H9 (cell line): ENCODE results near the gene DLX6. TPM values are rescaled to one million over a fixed set of nuclear protein-coding genes. Genes with fewer than 3 reads are reported as not detected.

Source experiments
- DNase-seq: peaks from one replicate; pipeline ENCODE4 v3.0.0-alpha.2; 2017
- H2AFZ ChIP-seq: one replicate; pipeline ENCODE4 v1.6.1; 2013; ENCODE audit warnings: mild to moderate bottlenecking, low read length, control low read depth, moderate library complexity
- H2AK5ac ChIP-seq: 2 replicates; pipeline ENCODE4 v1.6.1; 2013; ENCODE audit warnings: low read length, control low read depth, mixed read lengths; ENCODE audit not compliant: insufficient read length
- H2BK120ac ChIP-seq: one replicate; pipeline ENCODE4 v1.6.1; 2013; ENCODE audit warnings: low read depth, mild to moderate bottlenecking, low read length, control low read depth, inconsistent platforms; ENCODE audit not compliant: poor library complexity, severe bottlenecking
- H2BK12ac ChIP-seq: 2 replicates; pipeline ENCODE4 v1.6.1; 2013; ENCODE audit warnings: low read length, control low read depth, mixed read lengths, low read depth; ENCODE audit not compliant: insufficient read length
- H2BK15ac ChIP-seq: 2 replicates; pipeline ENCODE4 v1.6.1; 2013; ENCODE audit warnings: low read depth, low read length, control low read depth
- H2BK20ac ChIP-seq: one replicate; pipeline ENCODE4 v1.6.1; 2013; ENCODE audit warnings: low read depth, mild to moderate bottlenecking, low read length, control low read depth, inconsistent platforms; ENCODE audit not compliant: poor library complexity, severe bottlenecking
- H2BK5ac ChIP-seq: 2 replicates; pipeline ENCODE4 v1.6.1; 2013; ENCODE audit warnings: low read length, control low read depth, mixed read lengths; ENCODE audit not compliant: insufficient read length
- H3K14ac ChIP-seq: 2 replicates; pipeline ENCODE4 v1.6.1; 2013; ENCODE audit warnings: low read length, control low read depth; ENCODE audit not compliant: insufficient read depth
- H3K18ac ChIP-seq: 2 replicates; pipeline ENCODE4 v1.6.1; 2013; ENCODE audit warnings: low read depth, mild to moderate bottlenecking, mixed read lengths, low read length, control low read depth; ENCODE audit not compliant: insufficient read length
- H3K23ac ChIP-seq: 2 replicates; pipeline ENCODE4 v1.6.1; 2013; ENCODE audit warnings: low read length, control low read depth, mixed read lengths, low read depth; ENCODE audit not compliant: insufficient read length
- H3K23me2 ChIP-seq: 2 replicates; pipeline ENCODE4 v1.6.1; 2013; ENCODE audit warnings: low read depth, mild to moderate bottlenecking, mixed read lengths, low read length, control low read depth; ENCODE audit not compliant: insufficient read length, poor library complexity, severe bottlenecking
- H3K27ac ChIP-seq: 2 replicates; pipeline ENCODE4 v1.5.1; 2013; ENCODE audit warnings: low read length, control low read depth, mixed read lengths, low read depth; ENCODE audit not compliant: insufficient read length
- H3K27me3 ChIP-seq: 2 replicates; pipeline ENCODE4 v1.6.1; 2013; ENCODE audit warnings: low read length, control low read depth, inconsistent platforms; ENCODE audit not compliant: insufficient read depth
- H3K4ac ChIP-seq: 2 replicates; pipeline ENCODE4 v1.6.1; 2013; ENCODE audit warnings: low read depth, mild to moderate bottlenecking, control low read depth, inconsistent platforms, low read length, moderate library complexity
- H3K4me1 ChIP-seq: 2 replicates; pipeline ENCODE4 v1.6.1; 2013; ENCODE audit warnings: low read length, control low read depth, inconsistent platforms; ENCODE audit not compliant: insufficient read depth
- H3K4me2 ChIP-seq: 2 replicates; pipeline ENCODE4 v1.6.1; 2013; ENCODE audit warnings: low read length, control low read depth, mixed read lengths; ENCODE audit not compliant: insufficient read length, insufficient read depth
- H3K56ac ChIP-seq: 2 replicates; pipeline ENCODE4 v1.6.1; 2013; ENCODE audit warnings: low read depth, mild to moderate bottlenecking, mixed read lengths, low read length, control low read depth; ENCODE audit not compliant: insufficient read length
- H3K79me1 ChIP-seq: 2 replicates; pipeline ENCODE4 v1.6.1; 2013; ENCODE audit warnings: low read depth, mild to moderate bottlenecking, moderate library complexity, low read length, control low read depth, inconsistent platforms; ENCODE audit not compliant: insufficient read depth, poor library complexity, severe bottlenecking
- H3K79me2 ChIP-seq: 2 replicates; pipeline ENCODE4 v1.6.1; 2013; ENCODE audit warnings: low read length, control low read depth, inconsistent platforms; ENCODE audit not compliant: insufficient read depth
- H3K9ac ChIP-seq: 2 replicates; pipeline ENCODE4 v1.6.1; 2013; ENCODE audit warnings: low read length, control low read depth, mixed read lengths; ENCODE audit not compliant: insufficient read length; ENCODE audit errors: extremely low read depth
- H3K9me3 ChIP-seq: one replicate; pipeline ENCODE4 v1.6.1; 2013; ENCODE audit warnings: low read depth, low read length, inconsistent platforms; ENCODE audit not compliant: control insufficient read depth
- H3T11ph ChIP-seq: one replicate; pipeline ENCODE4 v1.6.1; 2013; ENCODE audit warnings: mild to moderate bottlenecking, low read length, control low read depth, inconsistent platforms
- H4K20me1 ChIP-seq: one replicate; pipeline ENCODE4 v1.6.1; 2013; ENCODE audit not compliant: control insufficient read depth, insufficient read length, insufficient read depth
- H4K5ac ChIP-seq: 2 replicates; pipeline ENCODE4 v1.6.1; 2013; ENCODE audit warnings: low read depth, mild to moderate bottlenecking, mixed read lengths, low read length, control low read depth; ENCODE audit not compliant: insufficient read length
- H4K8ac ChIP-seq: replicated peaks from 2 replicates; pipeline ENCODE4 v1.6.1; 2013; ENCODE audit warnings: low read length, control low read depth, mixed read lengths, low read depth; ENCODE audit not compliant: insufficient read length
- H4K91ac ChIP-seq: 2 replicates; pipeline ENCODE4 v1.6.1; 2013; ENCODE audit warnings: low read depth, mild to moderate bottlenecking, moderate library complexity, mixed read lengths, low read length, control low read depth; ENCODE audit not compliant: insufficient read length
- H3K27ac Mint-ChIP-seq, 3 experiments: 2 replicates in 2 of 3; 3 replicates in 1 of 3; pipeline ENCODE4 v1.8.0; 2020 to 2021; ENCODE audit warnings: mixed read lengths in 3 of 3, mild to moderate bottlenecking in 1 of 3, moderate library complexity in 1 of 3
- H3K27me3 Mint-ChIP-seq: 2 replicates; pipeline ENCODE4 v1.8.0; 2021; ENCODE audit warnings: low read depth, mild to moderate bottlenecking, moderate library complexity, mixed read lengths
- H3K36me3 Mint-ChIP-seq, 3 experiments: 2 replicates in 2 of 3; 3 replicates in 1 of 3; pipeline ENCODE4 v1.8.0; 2020 to 2021; ENCODE audit warnings: low read depth in 3 of 3, mixed read lengths in 3 of 3; ENCODE audit not compliant: insufficient read depth in 1 of 3
- H3K4me1 Mint-ChIP-seq, 2 experiments: 2 replicates each; pipeline ENCODE4 v1.8.0; 2020; ENCODE audit warnings: mixed read lengths in 2 of 2
- H3K4me3 Mint-ChIP-seq, 2 experiments: 2 replicates in 1 of 2; 3 replicates in 1 of 2; pipeline ENCODE4 v1.8.0; 2020 to 2021; ENCODE audit warnings: mild to moderate bottlenecking in 2 of 2, mixed read lengths in 2 of 2, moderate library complexity in 1 of 2
- H3K9me3 Mint-ChIP-seq, 2 experiments: 2 replicates in 1 of 2; 3 replicates in 1 of 2; pipeline ENCODE4 v1.8.0; 2020; ENCODE audit warnings: mild to moderate bottlenecking in 2 of 2, mixed read lengths in 2 of 2, moderate library complexity in 1 of 2
- CTCF ChIP-seq: fragments of 200-600 bp; sonication (generic); conservative IDR thresholded peaks from 3 replicates; pipeline ENCODE4 v1.8.0; 2021; ENCODE audit warnings: antibody characterized with exemption, mild to moderate bottlenecking
- WGBS: extraction: QIAGEN DNeasy Blood & Tissue Kit; methylation state at CpG from one replicate; pipeline ENCODE4 v1.1.7; 2013; ENCODE audit warnings: missing lambda C conversion rate, low lambda C conversion rate, mixed read lengths; ENCODE audit not compliant: insufficient read length; ENCODE audit errors: extremely low coverage; 5-methylcytosine and 5-hydroxymethylcytosine counted together
- total RNA-seq: library from RNA; stranded (reverse); gene quantifications from 2 replicates; pipeline ENCODE4 v1.2.1, GENCODE V29; 2021

The DLX6 gene
- total RNA-seq, 1 experiment from 2014 or later, result 0.24 TPM

- Histone ChIP-seq H3K4me2 (peak overlapping the region; percentile 63), H2BK120ac (no peak overlapping the region), H4K91ac (no peak overlapping the region), H2AFZ (no peak overlapping the region), H3K79me1 (no peaks in the 10 kb centered on the region), H4K8ac (no peak overlapping the region), H4K20me1 (peaks cover 5% of the 10 kb centered on the region), H3K79me2 (no peaks in the 10 kb centered on the region), H3K27me3 (peaks cover 86% of the 10 kb centered on the region), H3K9me3 (no peaks in the 10 kb centered on the region), H3T11ph (no peak overlapping the region), H2BK15ac (no peak overlapping the region), H2BK12ac (no peak overlapping the region), H2BK20ac (no peak overlapping the region), H3K23me2 (peaks cover 9% of the 10 kb centered on the region), H3K56ac (no peak overlapping the region), H3K27ac (no peak overlapping the region), H4K5ac (no peak overlapping the region), H3K23ac (no peak overlapping the region), H3K14ac (no peak overlapping the region; the same call in 1 of the 2 replicates), H3K18ac (peak overlapping the region; percentile 74), H2AK5ac (no peak overlapping the region), H3K4me1 (no peaks in the 10 kb centered on the region; the same call in 1 of the 2 replicates), H3K4ac (no peak overlapping the region), H2BK5ac (no peak overlapping the region), H3K9ac (no peak overlapping the region)
- Mint-ChIP-seq H3K27ac (no peak overlapping the region), H3K4me1 (peaks cover 33 to 49% of the 10 kb centered on the region in 2 experiments), H3K27me3 (peaks cover 98% of the 10 kb centered on the region), H3K36me3 (no peaks in the 10 kb centered on the region), H3K4me3 (peak overlapping the region; percentile 65 to 91), H3K9me3 (peaks cover 6 to 11% of the 10 kb centered on the region in 2 experiments; a peak in 4 of 5 replicates)
- WGBS, result no CpG with 5 or more reads among the region's 83 CpGs
- peak; percentile 80 for DNase-seq
- TF ChIP-seq CTCF, result peak; percentile 17; the same call in 2 of the 3 replicates
Measured at GRCh38 chr7:97006055-97006815, 882 bp downstream of the DLX6 start.
